WTC11 (cell line): ENCODE results near the gene RGL3. TPM values are rescaled to one million over a fixed set of nuclear protein-coding genes. Genes with fewer than 3 reads are reported as not detected.
A peak's percentile ranks its signal among the peaks of the same experiment; 100 is the strongest.
"Not testable (repeated sequence)": the region's sequence is repeated elsewhere in the genome, so short reads cannot be mapped to it uniquely, and the experiment has no call there.

Source experiments
- ATAC-seq: fragments of 200-7000 bp; cut with Tn5 transposase; 2 replicates; pipeline ENCODE4 v1.10.0; 2021; ENCODE audit warnings: mild to moderate bottlenecking, moderate library complexity
- CTCF ChIA-PET: fragments of 300-600 bp; sonication (Branson Sonifier 250); formaldehyde crosslinking; loops from one replicate; lab custom pipeline; 2021; ENCODE audit warnings: antibody characterized with exemption; lab: Charles Lee
- POLR2A ChIA-PET: fragments of 350-600 bp; sonication (Branson Sonifier 250); formaldehyde crosslinking; loops from one replicate; lab custom pipeline; 2021; ENCODE audit warnings: antibody characterized with exemption; lab: Charles Lee
- DNase-seq: peaks from one replicate; pipeline ENCODE4 v3.0.0; 2021; ENCODE audit warnings: low spot score
- H3K27ac Mint-ChIP-seq: 2 replicates; pipeline ENCODE4 v1.8.0; 2021; ENCODE audit warnings: mixed read lengths
- H3K27me3 Mint-ChIP-seq: 2 replicates; pipeline ENCODE4 v1.8.0; 2021; ENCODE audit warnings: low read depth, mild to moderate bottlenecking, moderate library complexity, mixed read lengths
- H3K36me3 Mint-ChIP-seq: 2 replicates; pipeline ENCODE4 v1.8.0; 2021; ENCODE audit warnings: mixed read lengths
- H3K4me1 Mint-ChIP-seq: 2 replicates; pipeline ENCODE4 v1.8.0; 2022; ENCODE audit warnings: mixed read lengths
- H3K4me3 Mint-ChIP-seq: 2 replicates; pipeline ENCODE4 v1.8.0; 2021; ENCODE audit warnings: mild to moderate bottlenecking, moderate library complexity, mixed read lengths
- H3K9me3 Mint-ChIP-seq: 2 replicates; pipeline ENCODE4 v1.8.0; 2021; ENCODE audit warnings: mixed read lengths
- CREB1 ChIP-seq: sonication (generic); formaldehyde crosslinking; IDR thresholded peaks from 2 replicates; pipeline ENCODE4 v1.8.0; 2023; ENCODE audit warnings: mild to moderate bottlenecking, missing genetic modification reagents
- ELF4 ChIP-seq: sonication (generic); formaldehyde crosslinking; IDR thresholded peaks from 2 replicates; pipeline ENCODE4 v1.8.1; 2022; ENCODE audit warnings: low read depth, mild to moderate bottlenecking, moderate library complexity, missing genetic modification reagents
- IRF2 ChIP-seq: sonication (generic); formaldehyde crosslinking; IDR thresholded peaks from 2 replicates; pipeline ENCODE4 v1.8.0; 2022; ENCODE audit warnings: low read depth, missing genetic modification reagents, borderline replicate concordance
- JUN ChIP-seq: sonication (generic); formaldehyde crosslinking; IDR thresholded peaks from 2 replicates; pipeline ENCODE4 v1.8.0; 2023; ENCODE audit warnings: mild to moderate bottlenecking, missing genetic modification reagents
- NFYB ChIP-seq: sonication (generic); formaldehyde crosslinking; conservative IDR thresholded peaks from 2 replicates; pipeline ENCODE4 v1.8.0; 2022; ENCODE audit warnings: low read depth, missing genetic modification reagents
- SMAD3 ChIP-seq: sonication (generic); formaldehyde crosslinking; IDR thresholded peaks from 2 replicates; pipeline ENCODE4 v1.8.0; 2022; ENCODE audit warnings: missing genetic modification reagents, mild to moderate bottlenecking, borderline replicate concordance
- SMAD4 ChIP-seq: sonication (generic); formaldehyde crosslinking; IDR thresholded peaks from 2 replicates; pipeline ENCODE4 v1.8.0; 2022; ENCODE audit warnings: mild to moderate bottlenecking, missing genetic modification reagents
- SP1 ChIP-seq: sonication (generic); formaldehyde crosslinking; conservative IDR thresholded peaks from 2 replicates; pipeline ENCODE4 v1.8.1; 2022; ENCODE audit warnings: missing genetic modification reagents
- ZBTB21 ChIP-seq: sonication (generic); formaldehyde crosslinking; IDR thresholded peaks from 2 replicates; pipeline ENCODE4 v1.8.1; 2023; ENCODE audit warnings: mild to moderate bottlenecking, missing genetic modification reagents, borderline replicate concordance
- ZNF121 ChIP-seq: sonication (generic); formaldehyde crosslinking; IDR thresholded peaks from 2 replicates; pipeline ENCODE4 v1.8.0; 2023; ENCODE audit warnings: missing genetic modification reagents
- ZNF232 ChIP-seq: sonication (generic); formaldehyde crosslinking; IDR thresholded peaks from 2 replicates; pipeline ENCODE4 v1.8.0; 2022; ENCODE audit warnings: mild to moderate bottlenecking, missing genetic modification reagents
- total RNA-seq: library from RNA; stranded (reverse); gene quantifications from 3 replicates; pipeline ENCODE4 v1.2.3, GENCODE V29; 2021
- TF ChIP-seq, protein P1 (sequence below): sonication (generic); formaldehyde crosslinking; IDR thresholded peaks from 2 replicates; pipeline ENCODE4 v1.8.1; 2022; ENCODE audit warnings: mild to moderate bottlenecking, moderate library complexity, missing genetic modification reagents
- TF ChIP-seq, protein P2 (sequence below): fragments of 200-600 bp; IDR thresholded peaks from 2 replicates; pipeline ENCODE4 v1.8.0; 2022; ENCODE audit warnings: antibody characterized with exemption
- TF ChIP-seq, protein P3 (sequence below): sonication (generic); formaldehyde crosslinking; conservative IDR thresholded peaks from 2 replicates; pipeline ENCODE4 v1.8.1; 2023; ENCODE audit warnings: mild to moderate bottlenecking, low read depth, missing genetic modification reagents, moderate library complexity
- TF ChIP-seq, protein P4 (sequence below): fragments of 250-450 bp; sonication (Bioruptor Pico); IDR thresholded peaks from 2 replicates; pipeline ENCODE4 v1.9.0; 2021; ENCODE audit warnings: mild to moderate bottlenecking
- TF ChIP-seq, protein P5 (sequence below): fragments of 250-450 bp; sonication (Bioruptor Pico); conservative IDR thresholded peaks from 2 replicates; pipeline ENCODE4 v1.9.0; 2021; ENCODE audit warnings: mild to moderate bottlenecking
- TF ChIP-seq, protein P6 (sequence below): sonication (generic); formaldehyde crosslinking; IDR thresholded peaks from 2 replicates; pipeline ENCODE4 v1.8.1; 2023; ENCODE audit warnings: mild to moderate bottlenecking, missing genetic modification reagents
- TF ChIP-seq, protein P7 (sequence below): sonication (generic); formaldehyde crosslinking; IDR thresholded peaks from 2 replicates; pipeline ENCODE4 v1.8.0; 2022; ENCODE audit warnings: mild to moderate bottlenecking, missing genetic modification reagents
- TF ChIP-seq, protein P8 (sequence below): sonication (generic); formaldehyde crosslinking; IDR thresholded peaks from 2 replicates; pipeline ENCODE4 v1.8.1; 2022; ENCODE audit warnings: low read depth, mild to moderate bottlenecking, moderate library complexity, missing genetic modification reagents, borderline replicate concordance

Gene RGL3
- total RNA-seq, 1 experiment from 2014 or later, result 69.0 TPM

DNA sequence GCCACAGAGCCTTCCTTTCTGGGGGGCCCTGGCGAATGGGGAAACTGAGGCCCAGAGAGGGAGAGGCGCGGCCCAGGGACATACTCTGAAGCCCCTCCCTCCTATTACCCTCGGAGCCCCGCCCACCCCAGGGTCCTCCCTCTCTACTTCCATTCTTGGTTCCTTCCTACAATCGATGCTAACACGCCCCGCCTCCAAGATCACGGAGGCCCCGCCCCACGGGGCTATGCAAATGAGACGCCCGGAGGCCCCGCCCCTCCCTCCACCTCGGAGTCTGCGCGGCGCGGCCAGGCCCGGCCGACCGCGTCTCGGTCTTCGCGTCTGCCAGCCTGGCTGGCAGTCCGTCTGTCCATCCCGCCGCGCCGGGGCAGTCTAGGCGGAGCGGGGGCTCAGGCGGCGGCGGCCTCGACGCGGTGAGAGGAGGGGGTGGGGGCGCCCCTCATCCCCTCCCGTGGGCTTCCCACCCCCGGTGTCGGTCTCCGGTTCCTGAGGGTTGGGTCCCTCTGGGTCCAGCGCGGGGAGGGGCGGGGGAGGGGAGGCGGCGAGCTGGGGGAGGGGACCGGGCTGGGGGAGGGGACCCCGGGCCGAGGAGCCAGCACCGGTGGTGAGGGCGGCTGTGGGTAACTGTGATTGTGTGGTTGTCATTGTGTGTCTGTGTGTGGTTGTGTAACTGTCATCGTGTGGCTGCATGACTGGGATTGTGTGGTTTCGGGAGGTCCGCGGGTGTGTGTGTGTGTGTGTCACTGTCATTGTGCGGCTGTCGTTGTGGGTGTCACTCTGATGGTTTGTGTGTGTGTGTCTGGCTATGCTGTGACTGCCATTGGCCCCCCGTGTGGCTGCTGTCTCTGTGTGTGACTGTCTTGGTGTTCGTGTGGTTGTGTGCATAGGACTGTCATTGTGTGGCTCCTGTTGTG is 63.7 kb downstream of the RGL3 start, which contains the start of gene PLPPR2:
TSS of gene PLPPR2 (plus strand) at position 273 of the 914 bp plus-strand sequence. CDS start 2,242 bp downstream, outside the sequence.
- ChIA-PET POLR2A (no interaction called here), CTCF (no interaction called here)
- no peaks in the 10 kb centered on the region for H3K36me3 Mint-ChIP-seq
- peaks cover 74% of the 10 kb centered on the region for H3K27me3 Mint-ChIP-seq
- no peak within 1 kb of the TSS for H3K27ac Mint-ChIP-seq
- ATAC-seq (peak; percentile 95), DNase-seq (peak; percentile 99)
- H3K4me3 Mint-ChIP-seq, result peak within 1 kb of the TSS; percentile 75
- H3K4me1 Mint-ChIP-seq, result peaks cover 14% of the 10 kb centered on the region
- no peaks in the 10 kb centered on the region for H3K9me3 Mint-ChIP-seq
- TF ChIP-seq IRF2 (CRISPR knock-in tag) (no peak), NFYB (CRISPR knock-in tag) (no peak), SP1 (CRISPR knock-in tag) (peak; percentile 67)
- TF ChIP-seq, protein P1, sequence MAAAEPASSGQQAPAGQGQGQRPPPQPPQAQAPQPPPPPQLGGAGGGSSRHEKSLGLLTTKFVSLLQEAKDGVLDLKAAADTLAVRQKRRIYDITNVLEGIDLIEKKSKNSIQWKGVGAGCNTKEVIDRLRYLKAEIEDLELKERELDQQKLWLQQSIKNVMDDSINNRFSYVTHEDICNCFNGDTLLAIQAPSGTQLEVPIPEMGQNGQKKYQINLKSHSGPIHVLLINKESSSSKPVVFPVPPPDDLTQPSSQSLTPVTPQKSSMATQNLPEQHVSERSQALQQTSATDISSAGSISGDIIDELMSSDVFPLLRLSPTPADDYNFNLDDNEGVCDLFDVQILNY (CRISPR knock-in tag), result peak; percentile 46; the same call in 1 of the 2 replicates
- TF ChIP-seq, protein P2, sequence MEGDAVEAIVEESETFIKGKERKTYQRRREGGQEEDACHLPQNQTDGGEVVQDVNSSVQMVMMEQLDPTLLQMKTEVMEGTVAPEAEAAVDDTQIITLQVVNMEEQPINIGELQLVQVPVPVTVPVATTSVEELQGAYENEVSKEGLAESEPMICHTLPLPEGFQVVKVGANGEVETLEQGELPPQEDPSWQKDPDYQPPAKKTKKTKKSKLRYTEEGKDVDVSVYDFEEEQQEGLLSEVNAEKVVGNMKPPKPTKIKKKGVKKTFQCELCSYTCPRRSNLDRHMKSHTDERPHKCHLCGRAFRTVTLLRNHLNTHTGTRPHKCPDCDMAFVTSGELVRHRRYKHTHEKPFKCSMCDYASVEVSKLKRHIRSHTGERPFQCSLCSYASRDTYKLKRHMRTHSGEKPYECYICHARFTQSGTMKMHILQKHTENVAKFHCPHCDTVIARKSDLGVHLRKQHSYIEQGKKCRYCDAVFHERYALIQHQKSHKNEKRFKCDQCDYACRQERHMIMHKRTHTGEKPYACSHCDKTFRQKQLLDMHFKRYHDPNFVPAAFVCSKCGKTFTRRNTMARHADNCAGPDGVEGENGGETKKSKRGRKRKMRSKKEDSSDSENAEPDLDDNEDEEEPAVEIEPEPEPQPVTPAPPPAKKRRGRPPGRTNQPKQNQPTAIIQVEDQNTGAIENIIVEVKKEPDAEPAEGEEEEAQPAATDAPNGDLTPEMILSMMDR, result no peak

DNA sequence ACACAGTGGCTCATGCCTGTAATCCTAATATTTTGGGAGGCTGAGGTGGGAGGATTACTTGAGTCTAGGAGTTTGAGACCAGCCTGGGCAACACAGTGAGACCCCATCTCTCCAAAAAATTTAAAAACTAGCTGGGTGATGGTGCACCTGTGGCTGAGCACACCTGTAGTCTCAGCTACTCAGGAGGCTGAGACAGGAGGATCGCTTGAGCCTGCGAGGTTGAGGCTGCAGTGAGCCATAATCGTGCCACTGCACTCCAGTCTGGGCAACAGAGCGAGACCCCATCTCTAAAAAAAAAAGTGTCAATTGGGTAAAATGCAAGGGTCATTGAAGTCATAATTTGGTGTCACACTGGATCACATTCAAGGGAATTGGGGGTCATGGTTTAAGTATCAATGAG is 65.0 kb downstream of the RGL3 start:
- peaks cover 73% of the 10 kb centered on the region for H3K27me3 Mint-ChIP-seq
- H3K27ac Mint-ChIP-seq, CTCF ChIA-PET, H3K4me3 Mint-ChIP-seq, POLR2A ChIA-PET, H3K9me3 Mint-ChIP-seq, ATAC-seq, H3K36me3 Mint-ChIP-seq, DNase-seq: not testable (repeated sequence)
- peak; percentile 90 for TF ChIP-seq ZNF121 (CRISPR knock-in tag)
- H3K4me1 Mint-ChIP-seq, result peaks cover 12% of the 10 kb centered on the region

DNA sequence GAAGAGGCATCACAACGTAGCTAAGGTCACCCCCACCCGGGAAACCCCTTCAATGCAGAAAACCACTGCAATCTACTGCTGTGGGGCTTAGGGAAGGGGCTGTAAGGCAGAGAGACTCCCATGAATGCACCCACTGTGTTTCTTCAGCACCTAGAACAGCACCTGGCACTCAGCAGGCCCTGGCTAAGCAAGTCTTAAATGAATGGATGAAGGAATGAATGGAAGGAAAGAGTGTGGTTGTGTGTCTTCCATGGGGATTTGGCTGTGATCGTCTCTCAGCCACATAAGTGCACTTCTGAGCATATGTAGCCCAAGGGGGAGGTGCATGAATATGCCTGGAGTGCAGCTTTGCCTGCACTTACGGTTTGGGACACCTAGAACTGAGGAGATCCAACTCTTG is 69.9 kb downstream of the RGL3 start:
- Mint-ChIP-seq H3K36me3 (peaks cover 4% of the 10 kb centered on the region; the same call in 1 of the 2 replicates), H3K27me3 (peaks cover 38% of the 10 kb centered on the region), H3K27ac (no peak overlapping the region), H3K4me1 (peaks cover 26% of the 10 kb centered on the region), H3K9me3 (peaks cover 10% of the 10 kb centered on the region), H3K4me3 (no peak overlapping the region)
- ChIA-PET CTCF (no interaction called here), POLR2A (no interaction called here)
- DNase-seq (no peak), ATAC-seq (no peak)
- TF ChIP-seq, protein P3, sequence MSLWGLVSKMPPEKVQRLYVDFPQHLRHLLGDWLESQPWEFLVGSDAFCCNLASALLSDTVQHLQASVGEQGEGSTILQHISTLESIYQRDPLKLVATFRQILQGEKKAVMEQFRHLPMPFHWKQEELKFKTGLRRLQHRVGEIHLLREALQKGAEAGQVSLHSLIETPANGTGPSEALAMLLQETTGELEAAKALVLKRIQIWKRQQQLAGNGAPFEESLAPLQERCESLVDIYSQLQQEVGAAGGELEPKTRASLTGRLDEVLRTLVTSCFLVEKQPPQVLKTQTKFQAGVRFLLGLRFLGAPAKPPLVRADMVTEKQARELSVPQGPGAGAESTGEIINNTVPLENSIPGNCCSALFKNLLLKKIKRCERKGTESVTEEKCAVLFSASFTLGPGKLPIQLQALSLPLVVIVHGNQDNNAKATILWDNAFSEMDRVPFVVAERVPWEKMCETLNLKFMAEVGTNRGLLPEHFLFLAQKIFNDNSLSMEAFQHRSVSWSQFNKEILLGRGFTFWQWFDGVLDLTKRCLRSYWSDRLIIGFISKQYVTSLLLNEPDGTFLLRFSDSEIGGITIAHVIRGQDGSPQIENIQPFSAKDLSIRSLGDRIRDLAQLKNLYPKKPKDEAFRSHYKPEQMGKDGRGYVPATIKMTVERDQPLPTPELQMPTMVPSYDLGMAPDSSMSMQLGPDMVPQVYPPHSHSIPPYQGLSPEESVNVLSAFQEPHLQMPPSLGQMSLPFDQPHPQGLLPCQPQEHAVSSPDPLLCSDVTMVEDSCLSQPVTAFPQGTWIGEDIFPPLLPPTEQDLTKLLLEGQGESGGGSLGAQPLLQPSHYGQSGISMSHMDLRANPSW (CRISPR knock-in tag), result no peak
- TF ChIP-seq JUN (no peak), ZBTB21 (CRISPR knock-in tag) (no peak), ZNF232 (CRISPR knock-in tag) (no peak), ELF4 (CRISPR knock-in tag) (no peak), SMAD4 (no peak), CREB1 (CRISPR knock-in tag) (no peak), SMAD3 (no peak), NFYB (CRISPR knock-in tag) (no peak)
- TF ChIP-seq, protein P4, sequence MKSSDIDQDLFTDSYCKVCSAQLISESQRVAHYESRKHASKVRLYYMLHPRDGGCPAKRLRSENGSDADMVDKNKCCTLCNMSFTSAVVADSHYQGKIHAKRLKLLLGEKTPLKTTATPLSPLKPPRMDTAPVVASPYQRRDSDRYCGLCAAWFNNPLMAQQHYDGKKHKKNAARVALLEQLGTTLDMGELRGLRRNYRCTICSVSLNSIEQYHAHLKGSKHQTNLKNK (CRISPR knock-in tag), result no peak
- TF ChIP-seq, protein P5, sequence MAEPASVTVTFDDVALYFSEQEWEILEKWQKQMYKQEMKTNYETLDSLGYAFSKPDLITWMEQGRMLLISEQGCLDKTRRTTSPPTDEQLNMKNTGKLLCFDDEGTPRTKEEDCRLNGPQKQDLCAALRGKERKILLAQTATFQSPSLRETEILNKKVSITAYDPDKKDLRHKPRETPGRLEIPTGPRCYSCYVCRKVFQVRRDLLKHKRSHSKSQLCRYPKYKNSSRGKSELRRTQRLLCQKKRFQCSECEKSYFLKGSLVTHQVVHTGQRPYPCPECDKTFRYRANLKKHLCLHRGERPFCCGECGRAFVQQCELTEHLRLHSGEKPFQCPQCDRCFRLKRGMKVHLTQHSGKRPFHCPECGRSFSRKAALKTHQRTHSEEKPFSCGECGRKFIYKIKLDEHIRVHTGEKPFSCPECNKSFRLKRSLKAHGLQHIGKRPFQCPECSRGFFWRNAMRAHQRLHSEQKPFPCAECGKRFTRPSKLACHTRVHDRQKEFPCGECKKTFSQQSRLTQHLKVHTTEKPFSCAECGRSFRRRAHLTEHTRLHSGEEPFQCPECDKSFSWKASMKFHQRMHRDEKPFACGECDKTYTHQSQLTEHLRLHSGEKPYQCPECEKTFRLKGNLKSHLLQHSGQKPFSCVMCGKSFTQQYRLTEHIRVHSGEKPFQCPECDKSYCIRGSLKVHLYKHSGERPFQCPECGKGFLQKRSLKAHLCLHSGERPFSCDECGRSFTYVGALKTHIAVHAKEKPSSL, result no peak
- TF ChIP-seq, protein P6, sequence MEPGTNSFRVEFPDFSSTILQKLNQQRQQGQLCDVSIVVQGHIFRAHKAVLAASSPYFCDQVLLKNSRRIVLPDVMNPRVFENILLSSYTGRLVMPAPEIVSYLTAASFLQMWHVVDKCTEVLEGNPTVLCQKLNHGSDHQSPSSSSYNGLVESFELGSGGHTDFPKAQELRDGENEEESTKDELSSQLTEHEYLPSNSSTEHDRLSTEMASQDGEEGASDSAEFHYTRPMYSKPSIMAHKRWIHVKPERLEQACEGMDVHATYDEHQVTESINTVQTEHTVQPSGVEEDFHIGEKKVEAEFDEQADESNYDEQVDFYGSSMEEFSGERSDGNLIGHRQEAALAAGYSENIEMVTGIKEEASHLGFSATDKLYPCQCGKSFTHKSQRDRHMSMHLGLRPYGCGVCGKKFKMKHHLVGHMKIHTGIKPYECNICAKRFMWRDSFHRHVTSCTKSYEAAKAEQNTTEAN, result no peak
- TF ChIP-seq, protein P7, sequence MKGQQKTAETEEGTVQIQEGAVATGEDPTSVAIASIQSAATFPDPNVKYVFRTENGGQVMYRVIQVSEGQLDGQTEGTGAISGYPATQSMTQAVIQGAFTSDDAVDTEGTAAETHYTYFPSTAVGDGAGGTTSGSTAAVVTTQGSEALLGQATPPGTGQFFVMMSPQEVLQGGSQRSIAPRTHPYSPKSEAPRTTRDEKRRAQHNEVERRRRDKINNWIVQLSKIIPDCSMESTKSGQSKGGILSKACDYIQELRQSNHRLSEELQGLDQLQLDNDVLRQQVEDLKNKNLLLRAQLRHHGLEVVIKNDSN (CRISPR knock-in tag), result no peak
- TF ChIP-seq, protein P8, sequence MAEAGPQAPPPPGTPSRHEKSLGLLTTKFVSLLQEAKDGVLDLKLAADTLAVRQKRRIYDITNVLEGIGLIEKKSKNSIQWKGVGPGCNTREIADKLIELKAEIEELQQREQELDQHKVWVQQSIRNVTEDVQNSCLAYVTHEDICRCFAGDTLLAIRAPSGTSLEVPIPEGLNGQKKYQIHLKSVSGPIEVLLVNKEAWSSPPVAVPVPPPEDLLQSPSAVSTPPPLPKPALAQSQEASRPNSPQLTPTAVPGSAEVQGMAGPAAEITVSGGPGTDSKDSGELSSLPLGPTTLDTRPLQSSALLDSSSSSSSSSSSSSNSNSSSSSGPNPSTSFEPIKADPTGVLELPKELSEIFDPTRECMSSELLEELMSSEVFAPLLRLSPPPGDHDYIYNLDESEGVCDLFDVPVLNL (CRISPR knock-in tag), result no peak
